Sigmoid colon (tissue), 4 donors: Measurements from ENCODE around the gene NDEL1.

Source experiments
- CTCF ChIP-seq, 4 experiments: fragments of 450-650 bp in 3 of 4; fragments of 200-600 bp in 1 of 4; IDR thresholded peaks; one replicate each; pipeline ENCODE4 v1.5.1; 2016 to 2019; ENCODE audit warnings: antibody characterized with exemption in 4 of 4, mild to moderate bottlenecking in 3 of 4, moderate library complexity in 2 of 4
- EP300 ChIP-seq, 4 donors: sonication (generic); formaldehyde crosslinking; IDR thresholded peaks; one replicate each; pipeline ENCODE4 v1.6.1; 2017; ENCODE audit warnings: antibody characterized with exemption in 4 of 4
- POLR2A ChIP-seq, 2 donors: fragments of 450-650 bp; IDR thresholded peaks; one replicate each; pipeline ENCODE4 v1.6.1; 2016; ENCODE audit warnings: antibody characterized with exemption in 2 of 2, mild to moderate bottlenecking in 2 of 2, moderate library complexity in 2 of 2
- POLR2AphosphoS5 ChIP-seq, 4 donors: sonication (generic); formaldehyde crosslinking; IDR thresholded peaks; one replicate each; pipeline ENCODE4 v1.6.1; 2017; ENCODE audit warnings: antibody characterized with exemption in 4 of 4

- TF ChIP-seq CTCF (IDR thresholded peaks at IDR 0.05) (no peak), POLR2AphosphoS5 (IDR thresholded peaks at IDR 0.05) (no peak), POLR2A (IDR thresholded peaks at IDR 0.05) (no peak), EP300 (IDR thresholded peaks at IDR 0.05) (no peak)
Measured at GRCh38 chr17:8473451-8474192, 37.9 kb downstream of the NDEL1 start.
